Astrocyte (in vitro differentiated cells and primary cell): ENCODE data around the gene DYNLRB1. TPM values are rescaled to one million over a fixed set of nuclear protein-coding genes. Genes with fewer than 3 reads are reported as not detected.

Experiments
- DNase-seq: peaks from one replicate; pipeline ENCODE4 v3.0.0-alpha.2; 2010; ENCODE audit warnings: low read depth
- FAIRE-seq: peaks from 2 replicates; lab custom pipeline; 2011; peaks lifted over from hg19 to GRCh38; lab: Jason Lieb, UNC
- H2AFZ ChIP-seq: 2 replicates; pipeline ENCODE4 v1.6.0; 2012; ENCODE audit warnings: low read depth, low read length, inconsistent platforms
- H3K27ac ChIP-seq: 2 replicates; pipeline ENCODE4 v1.5.1; 2011; ENCODE audit warnings: low read depth, low read length, inconsistent platforms
- H3K27me3 ChIP-seq: 2 replicates; pipeline ENCODE4 v1.6.0; 2011; ENCODE audit warnings: low read length, inconsistent platforms; ENCODE audit not compliant: insufficient read depth
- H3K36me3 ChIP-seq: 2 replicates; pipeline ENCODE4 v1.5.1; 2011; ENCODE audit warnings: low read length, inconsistent platforms; ENCODE audit not compliant: insufficient read depth
- H3K4me1 ChIP-seq: 2 replicates; pipeline ENCODE4 v1.5.1; 2011; ENCODE audit warnings: low read length, inconsistent platforms; ENCODE audit not compliant: insufficient read depth
- H3K4me2 ChIP-seq: 2 replicates; pipeline ENCODE4 v1.6.0; 2012; ENCODE audit warnings: low read length, inconsistent platforms
- H3K4me3 ChIP-seq: 2 replicates; pipeline ENCODE4 v1.5.1; 2011; ENCODE audit warnings: low read depth, mild to moderate bottlenecking, low read length, inconsistent platforms; ENCODE audit not compliant: insufficient read depth
- H3K79me2 ChIP-seq: 2 replicates; pipeline ENCODE4 v1.6.0; 2012; ENCODE audit warnings: mild to moderate bottlenecking, low read length, inconsistent platforms; ENCODE audit not compliant: insufficient read depth
- H3K9ac ChIP-seq: 2 replicates; pipeline ENCODE4 v1.6.0; 2012; ENCODE audit warnings: mild to moderate bottlenecking, low read length, inconsistent platforms
- H3K9me3 ChIP-seq: 2 replicates; pipeline ENCODE4 v1.5.1; 2012; ENCODE audit warnings: low read depth, mild to moderate bottlenecking, low read length, inconsistent platforms; ENCODE audit not compliant: insufficient read depth
- H4K20me1 ChIP-seq: 2 replicates; pipeline ENCODE4 v1.6.0; 2012; ENCODE audit warnings: low read length, inconsistent platforms; ENCODE audit not compliant: insufficient read depth
- H3K27ac Mint-ChIP-seq: one replicate; pipeline ENCODE4 v1.8.0; 2021; ENCODE audit warnings: mild to moderate bottlenecking, mixed read lengths; ENCODE audit not compliant: unreplicated experiment
- H3K27me3 Mint-ChIP-seq: one replicate; pipeline ENCODE4 v1.8.0; 2021; ENCODE audit warnings: low read depth, mixed read lengths; ENCODE audit not compliant: unreplicated experiment
- H3K36me3 Mint-ChIP-seq: one replicate; pipeline ENCODE4 v1.8.0; 2021; ENCODE audit warnings: low read depth, mixed read lengths; ENCODE audit not compliant: unreplicated experiment
- H3K4me1 Mint-ChIP-seq: one replicate; pipeline ENCODE4 v1.8.0; 2021; ENCODE audit warnings: low read depth, mixed read lengths; ENCODE audit not compliant: unreplicated experiment
- H3K4me3 Mint-ChIP-seq: one replicate; pipeline ENCODE4 v1.8.0; 2021; ENCODE audit warnings: mild to moderate bottlenecking, moderate library complexity, mixed read lengths; ENCODE audit not compliant: unreplicated experiment
- H3K9me3 Mint-ChIP-seq: one replicate; pipeline ENCODE4 v1.8.0; 2021; ENCODE audit warnings: mild to moderate bottlenecking, mixed read lengths; ENCODE audit not compliant: unreplicated experiment
- CTCF ChIP-seq: IDR thresholded peaks from 2 replicates; pipeline ENCODE4 v1.5.1; 2011; ENCODE audit warnings: low read depth, mild to moderate bottlenecking, inconsistent platforms, low read length, moderate library complexity; ENCODE audit not compliant: insufficient read depth
- EZH2 ChIP-seq: IDR thresholded peaks from 2 replicates; pipeline ENCODE4 v1.6.1; 2012; ENCODE audit warnings: mild to moderate bottlenecking, low read length, inconsistent platforms; ENCODE audit not compliant: insufficient read depth
- total RNA-seq: library from RNA; stranded (reverse); gene quantifications from 2 replicates; pipeline ENCODE4 v1.2.1, GENCODE V29; 2021

The DYNLRB1 gene
- total RNA-seq, 1 donor from 2014 or later = 118 TPM

DNA sequence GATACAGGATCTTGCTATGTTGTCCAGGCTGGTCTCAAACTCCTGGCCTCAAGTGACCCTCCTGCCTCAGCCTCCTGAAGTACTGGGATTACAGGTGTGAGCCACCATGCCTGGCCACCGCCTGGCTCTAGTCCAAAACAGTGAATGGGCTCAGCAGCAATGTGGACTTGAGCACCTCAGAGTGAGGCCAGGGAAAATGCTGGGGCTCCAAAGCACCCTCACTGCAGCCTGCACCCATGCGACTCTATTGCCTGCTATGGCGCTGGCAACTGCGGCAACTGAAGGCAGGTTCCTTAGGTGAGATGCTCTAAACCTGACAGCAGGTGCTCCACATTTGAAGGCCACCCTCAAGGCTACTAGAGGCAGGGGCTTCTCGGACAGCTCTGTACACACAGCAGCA is 68.8 kb downstream of the DYNLRB1 start:
- Mint-ChIP-seq H3K27ac (no peak overlapping the region), H3K9me3 (no peaks in the 10 kb centered on the region), H3K4me1 (peaks cover 25% of the 10 kb centered on the region), H3K27me3 (no peaks in the 10 kb centered on the region), H3K36me3 (peaks cover 2% of the 10 kb centered on the region), H3K4me3 (no peak overlapping the region)
- Histone ChIP-seq H3K4me1 (peaks cover 19% of the 10 kb centered on the region), H3K27ac (no peak overlapping the region), H3K27me3 (no peaks in the 10 kb centered on the region), H3K9me3 (no peaks in the 10 kb centered on the region), H3K4me3 (no peak overlapping the region), H4K20me1 (no peaks in the 10 kb centered on the region), H3K4me2 (no peak overlapping the region), H3K79me2 (no peaks in the 10 kb centered on the region), H2AFZ (no peak overlapping the region), H3K9ac (no peak overlapping the region), H3K36me3 (peaks cover 4% of the 10 kb centered on the region)
- no peak for DNase-seq
- TF ChIP-seq CTCF = no peak
- TF ChIP-seq EZH2 = no peak
- FAIRE-seq = no peak

DNA sequence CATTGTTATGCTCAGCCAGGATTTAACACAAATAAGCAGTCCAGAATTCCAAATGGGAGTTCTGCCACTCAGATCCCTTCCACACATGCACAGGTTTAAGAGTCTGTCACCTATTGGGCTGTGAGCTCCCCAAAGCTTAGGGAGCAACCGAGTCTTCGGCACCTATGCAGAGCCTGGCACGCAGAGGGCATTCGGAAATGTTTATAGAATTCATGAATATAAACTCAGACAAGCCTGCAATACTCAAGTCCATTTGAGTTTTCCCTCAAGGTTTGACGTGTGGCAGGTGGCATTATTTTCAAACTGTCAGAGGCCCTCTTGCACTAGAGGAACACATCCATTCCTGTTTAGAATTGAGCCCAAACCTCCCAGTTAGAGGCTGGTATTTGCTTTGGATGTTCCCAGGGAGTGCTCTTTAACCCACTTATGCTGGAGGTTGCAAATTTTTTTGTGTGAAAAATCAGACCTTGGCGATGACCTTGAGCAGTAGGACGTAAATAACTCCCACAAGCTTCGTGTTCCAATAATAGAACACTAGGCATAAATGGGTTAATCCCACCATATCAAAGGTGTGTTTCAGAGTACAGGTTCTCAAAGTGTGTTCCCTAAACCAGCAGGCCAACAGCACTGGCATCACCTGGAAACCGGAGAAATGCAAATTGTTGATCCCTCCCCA is 70.4 kb downstream of the DYNLRB1 start:
- peaks cover 16% of the 10 kb centered on the region for H3K4me1 Mint-ChIP-seq
- H3K27me3 ChIP-seq = no peaks in the 10 kb centered on the region
- H3K4me3 ChIP-seq = no peak overlapping the region
- no peaks in the 10 kb centered on the region for H3K79me2 ChIP-seq
- TF ChIP-seq CTCF = no peak
- no peak for DNase-seq
- H3K27ac ChIP-seq = no peak overlapping the region
- peaks cover 11% of the 10 kb centered on the region for H3K4me1 ChIP-seq
- no peak overlapping the region for H3K4me3 Mint-ChIP-seq
- H3K36me3 Mint-ChIP-seq = no peaks in the 10 kb centered on the region
- H3K27ac Mint-ChIP-seq = no peak overlapping the region
- no peak for FAIRE-seq
- no peak overlapping the region for H2AFZ ChIP-seq
- no peaks in the 10 kb centered on the region for H3K9me3 ChIP-seq
- no peak overlapping the region for H3K9ac ChIP-seq
- H4K20me1 ChIP-seq = no peaks in the 10 kb centered on the region
- no peaks in the 10 kb centered on the region for H3K27me3 Mint-ChIP-seq
- no peaks in the 10 kb centered on the region for H3K9me3 Mint-ChIP-seq
- H3K36me3 ChIP-seq = peaks cover 4% of the 10 kb centered on the region
- no peak overlapping the region for H3K4me2 ChIP-seq

Other genes starting within 250 kb of the DYNLRB1 start
- 172 and 203 TPM in 2 replicates for gene AHCY, start 213.1 kb upstream of the DYNLRB1 start, total RNA-seq
- 73.6 and 79.0 TPM in 2 replicates for gene ITCH, start 153.1 kb upstream of the DYNLRB1 start, total RNA-seq
- gene MAP1LC3A, start 42.3 kb downstream of the DYNLRB1 start, total RNA-seq = 48.9 and 52.3 TPM in 2 replicates
- 16.7 and 17.4 TPM in 2 replicates for gene PIGU, start 160.7 kb downstream of the DYNLRB1 start, total RNA-seq
- gene TP53INP2, start 187.9 kb downstream of the DYNLRB1 start, total RNA-seq = 19.6 and 22.7 TPM in 2 replicates